Sigmoid colon (tissue), 4 donors: ENCODE data around the gene PSMD13.

Experiments used
- EP300 ChIP-seq, 4 donors: sonication (generic); formaldehyde crosslinking; IDR thresholded peaks; one replicate each; pipeline ENCODE4 v1.6.1; 2017; ENCODE audit warnings: antibody characterized with exemption in 4 of 4
- POLR2A ChIP-seq, 2 donors: fragments of 450-650 bp; IDR thresholded peaks; one replicate each; pipeline ENCODE4 v1.6.1; 2016; ENCODE audit warnings: antibody characterized with exemption in 2 of 2, mild to moderate bottlenecking in 2 of 2, moderate library complexity in 2 of 2
- TF ChIP-seq, protein P1 (sequence below), 4 experiments: fragments of 450-650 bp in 3 of 4; fragments of 200-600 bp in 1 of 4; IDR thresholded peaks; one replicate each; pipeline ENCODE4 v1.5.1; 2016 to 2019; ENCODE audit warnings: antibody characterized with exemption in 4 of 4, mild to moderate bottlenecking in 3 of 4, moderate library complexity in 2 of 4

GRCh38 chr11:200224-201003 is 36.4 kb upstream of the PSMD13 start:
- TF ChIP-seq, protein P1, sequence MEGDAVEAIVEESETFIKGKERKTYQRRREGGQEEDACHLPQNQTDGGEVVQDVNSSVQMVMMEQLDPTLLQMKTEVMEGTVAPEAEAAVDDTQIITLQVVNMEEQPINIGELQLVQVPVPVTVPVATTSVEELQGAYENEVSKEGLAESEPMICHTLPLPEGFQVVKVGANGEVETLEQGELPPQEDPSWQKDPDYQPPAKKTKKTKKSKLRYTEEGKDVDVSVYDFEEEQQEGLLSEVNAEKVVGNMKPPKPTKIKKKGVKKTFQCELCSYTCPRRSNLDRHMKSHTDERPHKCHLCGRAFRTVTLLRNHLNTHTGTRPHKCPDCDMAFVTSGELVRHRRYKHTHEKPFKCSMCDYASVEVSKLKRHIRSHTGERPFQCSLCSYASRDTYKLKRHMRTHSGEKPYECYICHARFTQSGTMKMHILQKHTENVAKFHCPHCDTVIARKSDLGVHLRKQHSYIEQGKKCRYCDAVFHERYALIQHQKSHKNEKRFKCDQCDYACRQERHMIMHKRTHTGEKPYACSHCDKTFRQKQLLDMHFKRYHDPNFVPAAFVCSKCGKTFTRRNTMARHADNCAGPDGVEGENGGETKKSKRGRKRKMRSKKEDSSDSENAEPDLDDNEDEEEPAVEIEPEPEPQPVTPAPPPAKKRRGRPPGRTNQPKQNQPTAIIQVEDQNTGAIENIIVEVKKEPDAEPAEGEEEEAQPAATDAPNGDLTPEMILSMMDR (IDR thresholded peaks at IDR 0.05), result no peak
- TF ChIP-seq EP300 (IDR thresholded peaks at IDR 0.05) (no peak), POLR2A (IDR thresholded peaks at IDR 0.05) (no peak)
